Activated T-cell treated with anti-CD3 and anti-CD28 coated beads for 4 hours (primary cell): Measurements from ENCODE around the gene GJA3.

Experiments used
- DNase-seq: peaks from one replicate; pipeline ENCODE4 v3.0.0-alpha.2; 2020

GJA3 gene

GRCh38 chr13:20160306-20161274 lies at the start of gene GJA3:
TSS of gene GJA3 (minus strand) at chr13:20161052. CDS start at chr13:20143288, 17,764 bp downstream.
- peak; percentile 56 for DNase-seq

GRCh38 chr13:20209948-20210347 lies 49.1 kb upstream of the GJA3 start:
- DNase-seq = no peak

- no peak for DNase-seq
Measured at GRCh38 chr13:20206698-20207235, 45.9 kb upstream of the GJA3 start.

GRCh38 chr13:20206065-20206697 lies 45.3 kb upstream of the GJA3 start:
- DNase-seq = no peak

GRCh38 chr13:20198781-20199180 lies 37.9 kb upstream of the GJA3 start:
- DNase-seq = no peak

- no peak for DNase-seq
Measured at GRCh38 chr13:20197361-20197834, 36.5 kb upstream of the GJA3 start.

GRCh38 chr13:20195801-20196200 lies 34.9 kb upstream of the GJA3 start:
- DNase-seq = no peak

GRCh38 chr13:20193907-20194631 lies 33.2 kb upstream of the GJA3 start:
- no peak for DNase-seq

GRCh38 chr13:20193162-20193906 lies 32.5 kb upstream of the GJA3 start:
- DNase-seq = no peak

GRCh38 chr13:20192836-20193161 lies 31.9 kb upstream of the GJA3 start, which contains the start of gene GJB2:
TSS of gene GJB2 (minus strand) at chr13:20192938. CDS start at chr13:20189581, 3,357 bp downstream.
- no peak for DNase-seq

GRCh38 chr13:20192158-20192835 lies 31.4 kb upstream of the GJA3 start:
- no peak for DNase-seq

GRCh38 chr13:20191311-20192157 lies 30.7 kb upstream of the GJA3 start:
- no peak for DNase-seq

- no peak for DNase-seq
Measured at GRCh38 chr13:20190481-20191310, 29.8 kb upstream of the GJA3 start.

- no peak for DNase-seq
Measured at GRCh38 chr13:20190076-20190475, 29.2 kb upstream of the GJA3 start.

- no peak for DNase-seq
Measured at GRCh38 chr13:20188667-20189553, 28.1 kb upstream of the GJA3 start.

- no peak for DNase-seq
Measured at GRCh38 chr13:20186771-20187170, 25.9 kb upstream of the GJA3 start.

GRCh38 chr13:20185366-20186056 lies 24.7 kb upstream of the GJA3 start:
- DNase-seq = no peak
